DND-41 (cell line): ENCODE results near the gene MAP7D3.

ENCODE experiments used
- ATAC-seq: fragments of 200-7000 bp; cut with Tn5 transposase; 3 replicates; pipeline ENCODE4 v1.9.1; 2021; ENCODE audit warnings: low read depth; ENCODE audit not compliant: insufficient read depth
- DNase-seq: peaks from one replicate; pipeline ENCODE4 v3.0.0-alpha.2; 2020
- H2AFZ ChIP-seq: 2 replicates; pipeline ENCODE4 v1.6.0; 2012; ENCODE audit warnings: low read depth, low read length
- H3K27ac ChIP-seq: 2 replicates; pipeline ENCODE4 v1.5.1; 2012; ENCODE audit warnings: low read length, inconsistent platforms
- H3K27me3 ChIP-seq: fragments of 200-600 bp; sonication (generic); 2 replicates; pipeline ENCODE4 v1.6.0; 2012; ENCODE audit warnings: low read length, mild to moderate bottlenecking, inconsistent platforms; ENCODE audit not compliant: insufficient read depth, poor library complexity
- H3K36me3 ChIP-seq: 2 replicates; pipeline ENCODE4 v1.5.1; 2012; ENCODE audit warnings: low read length, inconsistent platforms; ENCODE audit not compliant: insufficient read depth
- H3K4me1 ChIP-seq: 2 replicates; pipeline ENCODE4 v1.5.1; 2012; ENCODE audit warnings: mild to moderate bottlenecking, low read length; ENCODE audit not compliant: insufficient read depth
- H3K4me2 ChIP-seq: 2 replicates; pipeline ENCODE4 v1.6.0; 2012; ENCODE audit warnings: mild to moderate bottlenecking, moderate library complexity, low read length, inconsistent platforms; ENCODE audit not compliant: insufficient read depth
- H3K4me3 ChIP-seq, 2 experiments: fragments of 200-600 bp in 1 of 2; shearing (Covaris generic) in 1 of 2; 2 replicates each; pipeline ENCODE4 v1.5.1; 2012 to 2016; ENCODE audit warnings: inconsistent platforms in 2 of 2, low read length in 2 of 2, mild to moderate bottlenecking in 2 of 2, low read depth in 1 of 2, moderate library complexity in 1 of 2
- H3K79me2 ChIP-seq: 2 replicates; pipeline ENCODE4 v1.6.0; 2012; ENCODE audit warnings: low read length, inconsistent platforms; ENCODE audit not compliant: insufficient read depth
- H3K9ac ChIP-seq: 2 replicates; pipeline ENCODE4 v1.6.0; 2012; ENCODE audit warnings: low read depth, mild to moderate bottlenecking, inconsistent platforms, low read length, moderate library complexity
- H3K9me3 ChIP-seq: 2 replicates; pipeline ENCODE4 v1.5.1; 2012; ENCODE audit warnings: low read length, moderate library complexity, mild to moderate bottlenecking, inconsistent platforms; ENCODE audit not compliant: insufficient read depth, severe bottlenecking
- H4K20me1 ChIP-seq: 2 replicates; pipeline ENCODE4 v1.6.0; 2012; ENCODE audit warnings: low read length; ENCODE audit not compliant: insufficient read depth
- CTCF ChIP-seq: IDR thresholded peaks from 2 replicates; pipeline ENCODE4 v1.5.1; 2012; ENCODE audit warnings: borderline replicate concordance, low read length, moderate library complexity, mild to moderate bottlenecking; ENCODE audit not compliant: poor library complexity, severe bottlenecking; ENCODE audit errors: extremely low read depth
- EZH2 ChIP-seq: IDR thresholded peaks from 3 replicates; pipeline ENCODE4 v1.6.1; 2012; ENCODE audit warnings: borderline replicate concordance, low read depth, mild to moderate bottlenecking, moderate library complexity, low read length, inconsistent platforms; ENCODE audit not compliant: severe bottlenecking

Gene MAP7D3

GRCh38 chrX:136211766-136212556 lies 39.2 kb downstream of the MAP7D3 start:
- Histone ChIP-seq H2AFZ (no peak overlapping the region), H3K9ac (no peak overlapping the region), H3K4me3 (no peak overlapping the region), H3K4me1 (no peaks in the 10 kb centered on the region), H3K27ac (no peak overlapping the region), H4K20me1 (no peaks in the 10 kb centered on the region), H3K36me3 (peaks cover 13% of the 10 kb centered on the region), H3K9me3 (no peaks in the 10 kb centered on the region), H3K27me3 (no peaks in the 10 kb centered on the region), H3K79me2 (no peaks in the 10 kb centered on the region), H3K4me2 (no peak overlapping the region)
- ATAC-seq (no peak), DNase-seq (no peak)
- TF ChIP-seq CTCF (no peak), EZH2 (no peak)

- DNase-seq (no peak), ATAC-seq (no peak)
- TF ChIP-seq EZH2 (no peak), CTCF (no peak)
- no peaks in the 10 kb centered on the region for H3K27me3 ChIP-seq
- no peak overlapping the region for H2AFZ ChIP-seq
- H4K20me1 ChIP-seq, result no peaks in the 10 kb centered on the region
- no peak overlapping the region for H3K4me3 ChIP-seq
- no peak overlapping the region for H3K4me2 ChIP-seq
- no peak overlapping the region for H3K27ac ChIP-seq
- no peaks in the 10 kb centered on the region for H3K4me1 ChIP-seq
- H3K9me3 ChIP-seq, result no peaks in the 10 kb centered on the region
- H3K9ac ChIP-seq, result no peak overlapping the region
- no peaks in the 10 kb centered on the region for H3K79me2 ChIP-seq
- peaks cover 11% of the 10 kb centered on the region for H3K36me3 ChIP-seq
Measured at GRCh38 chrX:136210806-136211205, 40.4 kb downstream of the MAP7D3 start.

GRCh38 chrX:136210243-136210642 lies 41.0 kb downstream of the MAP7D3 start:
- Histone ChIP-seq H3K79me2 (no peaks in the 10 kb centered on the region), H3K27ac (no peak overlapping the region), H3K27me3 (no peaks in the 10 kb centered on the region), H3K4me1 (no peaks in the 10 kb centered on the region), H4K20me1 (no peaks in the 10 kb centered on the region), H3K4me2 (no peak overlapping the region), H3K36me3 (peaks cover 11% of the 10 kb centered on the region), H2AFZ (no peak overlapping the region), H3K9me3 (no peaks in the 10 kb centered on the region), H3K9ac (no peak overlapping the region), H3K4me3 (no peak overlapping the region)
- ATAC-seq (no peak), DNase-seq (no peak)
- no peak for TF ChIP-seq CTCF
- no peak for TF ChIP-seq EZH2
